Hepatocyte (in vitro differentiated cells): ENCODE data around the gene LRMDA. TPM values are rescaled to one million over a fixed set of nuclear protein-coding genes. Genes with fewer than 3 reads are reported as not detected.

ENCODE experiments used
- DNase-seq: peaks from one replicate; pipeline ENCODE4 v3.0.0-alpha.2; 2016; ENCODE audit warnings: low spot score
- H2AFZ ChIP-seq: fragments of 200-600 bp; sonication (generic); 2 replicates; pipeline ENCODE4 v1.6.0; 2016; ENCODE audit warnings: antibody characterized with exemption, mild to moderate bottlenecking
- H3K27ac ChIP-seq: fragments of 200-600 bp; sonication (generic); 2 replicates; pipeline ENCODE4 v1.5.1; 2016; ENCODE audit warnings: mild to moderate bottlenecking
- H3K27me3 ChIP-seq: fragments of 200-600 bp; sonication (generic); 2 replicates; pipeline ENCODE4 v1.6.1; 2016
- H3K36me3 ChIP-seq: fragments of 200-600 bp; sonication (generic); replicated peaks from 2 replicates; pipeline ENCODE4 v1.5.1; 2016; ENCODE audit warnings: low read depth; ENCODE audit not compliant: insufficient read depth
- H3K4me1 ChIP-seq: fragments of 200-600 bp; sonication (generic); 2 replicates; pipeline ENCODE4 v1.5.1; 2016; ENCODE audit warnings: mild to moderate bottlenecking, moderate library complexity; ENCODE audit not compliant: insufficient read depth
- H3K4me2 ChIP-seq: fragments of 200-600 bp; sonication (generic); 2 replicates; pipeline ENCODE4 v1.6.0; 2016
- H3K4me3 ChIP-seq: fragments of 200-600 bp; sonication (generic); 2 replicates; pipeline ENCODE4 v1.5.1; 2016; ENCODE audit warnings: mild to moderate bottlenecking
- H3K79me2 ChIP-seq: fragments of 200-600 bp; sonication (generic); 2 replicates; pipeline ENCODE4 v1.6.0; 2017; ENCODE audit warnings: mild to moderate bottlenecking
- H3K9me2 ChIP-seq: fragments of 200-600 bp; sonication (generic); replicated peaks from 2 replicates; pipeline ENCODE4 v1.6.0; 2017; ENCODE audit warnings: mild to moderate bottlenecking; ENCODE audit not compliant: insufficient read depth
- H3K9me3 ChIP-seq: fragments of 200-600 bp; sonication (generic); 2 replicates; pipeline ENCODE4 v1.5.1; 2016; ENCODE audit warnings: low read depth, mild to moderate bottlenecking
- H4K20me1 ChIP-seq: fragments of 200-600 bp; sonication (generic); 2 replicates; pipeline ENCODE4 v1.6.0; 2016; ENCODE audit warnings: mild to moderate bottlenecking; ENCODE audit not compliant: insufficient read depth, poor library complexity, severe bottlenecking
- CTCF ChIP-seq: fragments of 200-600 bp; sonication (generic); IDR thresholded peaks from 2 replicates; pipeline ENCODE4 v1.5.1; 2016; ENCODE audit warnings: antibody characterized with exemption, mild to moderate bottlenecking; ENCODE audit not compliant: poor library complexity
- EZH2 ChIP-seq: fragments of 200-600 bp; sonication (generic); IDR thresholded peaks from 2 replicates; pipeline ENCODE4 v1.6.1; 2016; ENCODE audit warnings: antibody characterized with exemption, mild to moderate bottlenecking, borderline replicate concordance
- EZH2phosphoT487 ChIP-seq: fragments of 200-600 bp; sonication (generic); IDR thresholded peaks from one replicate; pipeline ENCODE4 v1.6.1; 2018; ENCODE audit warnings: antibody characterized with exemption, mild to moderate bottlenecking, low read depth, moderate library complexity; ENCODE audit not compliant: unreplicated experiment, severe bottlenecking
- WGBS: methylation state at CpG from one replicate; pipeline ENCODE4 v1.1.6; 2016; ENCODE audit warnings: low lambda C conversion rate; ENCODE audit errors: missing lambda C conversion rate; 5-methylcytosine and 5-hydroxymethylcytosine counted together
- polyA plus RNA-seq: library from polyadenylated mRNA; unstranded; fragments of >200 nt; fragmentation: Nextera tagmentation; extraction: Ambion mirVana; gene quantifications from 2 replicates; pipeline ENCODE4 v1.2.1, GENCODE V29; 2016
- total RNA-seq: library from RNA; depleted of rRNA; stranded (reverse); fragments of >200 nt; gene quantifications from 2 replicates; pipeline ENCODE4 v1.2.3, GENCODE V29; 2014

LRMDA gene
- total and polyA plus RNA-seq, 2 experiments from 2014 or later, result 5.6 to 15.7 TPM

GRCh38 chr10:75538144-75538543, 106.7 kb downstream of the LRMDA start:
- Histone ChIP-seq H3K27ac (no peak overlapping the region), H3K9me2 (no peaks in the 10 kb centered on the region), H3K4me3 (no peak overlapping the region), H2AFZ (no peak overlapping the region), H3K36me3 (no peaks in the 10 kb centered on the region), H4K20me1 (no peaks in the 10 kb centered on the region), H3K4me2 (no peak overlapping the region), H3K4me1 (peaks cover 6% of the 10 kb centered on the region), H3K9me3 (no peaks in the 10 kb centered on the region), H3K27me3 (peaks cover 6% of the 10 kb centered on the region), H3K79me2 (no peaks in the 10 kb centered on the region)
- 61% methylated on average over 8 of the region's 8 CpGs for WGBS
- DNase-seq, result no peak
- TF ChIP-seq CTCF (no peak), EZH2 (no peak), EZH2phosphoT487 (no peak)

- no peaks in the 10 kb centered on the region for H3K9me3 ChIP-seq
- H3K9me2 ChIP-seq, result no peaks in the 10 kb centered on the region
- H3K27ac ChIP-seq, result no peak overlapping the region
- no peaks in the 10 kb centered on the region for H3K79me2 ChIP-seq
- 81% methylated on average over 1 of the region's 1 CpG for WGBS
- no peaks in the 10 kb centered on the region for H4K20me1 ChIP-seq
- no peak for DNase-seq
- no peak overlapping the region for H3K4me2 ChIP-seq
- no peak overlapping the region for H2AFZ ChIP-seq
- TF ChIP-seq EZH2phosphoT487 (no peak), CTCF (no peak), EZH2 (no peak)
- no peak overlapping the region for H3K4me3 ChIP-seq
- peaks cover 6% of the 10 kb centered on the region for H3K27me3 ChIP-seq
- H3K4me1 ChIP-seq, result peaks cover 9% of the 10 kb centered on the region
- H3K36me3 ChIP-seq, result no peaks in the 10 kb centered on the region
Observed at GRCh38 chr10:75538765-75539164, 107.3 kb downstream of the LRMDA start.

- Histone ChIP-seq H3K27me3 (peaks cover 6% of the 10 kb centered on the region), H2AFZ (no peak overlapping the region), H3K79me2 (no peaks in the 10 kb centered on the region), H3K27ac (no peak overlapping the region), H3K4me2 (no peak overlapping the region), H3K36me3 (no peaks in the 10 kb centered on the region), H4K20me1 (no peaks in the 10 kb centered on the region), H3K9me3 (no peaks in the 10 kb centered on the region), H3K4me3 (no peak overlapping the region), H3K4me1 (peaks cover 20% of the 10 kb centered on the region), H3K9me2 (no peaks in the 10 kb centered on the region)
- no peak for TF ChIP-seq CTCF
- TF ChIP-seq EZH2, result no peak
- TF ChIP-seq EZH2phosphoT487, result no peak
- no peak for DNase-seq
- WGBS, result 88% methylated on average over 1 of the region's 1 CpG
Observed at GRCh38 chr10:75540357-75540966, 109.0 kb downstream of the LRMDA start.

GRCh38 chr10:75540981-75541380, 109.6 kb downstream of the LRMDA start:
- TF ChIP-seq CTCF, result no peak
- no peak for TF ChIP-seq EZH2
- TF ChIP-seq EZH2phosphoT487, result no peak

More at GRCh38 chr10:75540981-75541380, 109.6 kb downstream of the LRMDA start:
- no peak for DNase-seq
- no peak overlapping the region for H2AFZ ChIP-seq
- H3K4me3 ChIP-seq, result no peak overlapping the region
- peaks cover 20% of the 10 kb centered on the region for H3K4me1 ChIP-seq
- no peaks in the 10 kb centered on the region for H3K9me3 ChIP-seq
- no peaks in the 10 kb centered on the region for H4K20me1 ChIP-seq
- H3K27me3 ChIP-seq, result peaks cover 6% of the 10 kb centered on the region
- WGBS, result 80% methylated on average over 4 of the region's 4 CpGs
- no peaks in the 10 kb centered on the region for H3K36me3 ChIP-seq
- no peaks in the 10 kb centered on the region for H3K9me2 ChIP-seq
- H3K4me2 ChIP-seq, result no peak overlapping the region
- no peak overlapping the region for H3K27ac ChIP-seq
- no peaks in the 10 kb centered on the region for H3K79me2 ChIP-seq
